ENCODE measurements around the gene CHTF18. TPM values are rescaled to one million over a fixed set of nuclear protein-coding genes. Genes with fewer than 3 reads are reported as not detected.

Gene CHTF18
- total RNA-seq = 42.4 and 45.5 TPM in 2 replicates

DNA sequence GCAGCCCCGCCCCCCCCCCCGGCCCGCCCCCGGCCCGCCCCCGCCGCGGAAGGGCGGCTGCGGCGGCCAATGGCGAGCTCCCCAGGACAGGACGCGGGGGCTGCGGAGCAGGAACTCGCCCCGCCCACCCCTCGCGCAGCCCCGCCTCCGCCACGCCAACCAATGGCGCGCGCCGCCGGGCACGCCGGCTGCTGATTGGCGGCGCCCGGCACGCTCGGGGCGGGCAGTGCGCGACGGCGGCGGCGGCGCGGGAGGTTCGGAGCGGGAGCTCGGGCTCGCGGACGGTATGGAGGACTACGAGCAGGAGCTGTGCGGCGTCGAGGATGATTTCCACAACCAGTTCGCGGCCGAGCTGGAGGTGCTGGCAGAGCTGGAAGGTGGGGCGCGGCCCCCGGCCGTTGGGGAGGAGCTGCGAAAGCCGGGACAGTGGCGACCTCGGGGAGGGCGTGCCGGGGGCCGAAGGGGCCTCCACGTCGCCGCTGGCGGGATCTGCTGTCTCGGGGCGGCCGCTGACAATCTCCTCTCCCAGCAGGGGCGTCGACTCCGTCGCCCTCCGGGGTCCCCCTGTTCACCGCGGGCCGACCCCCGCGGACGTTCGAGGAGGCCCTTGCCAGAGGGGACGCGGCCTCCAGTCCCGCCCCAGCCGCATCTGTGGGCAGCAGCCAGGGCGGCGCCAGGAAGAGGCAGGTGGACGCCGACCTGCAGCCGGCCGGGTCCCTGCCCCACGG, at the start of gene CHTF18:
TSS of gene CHTF18 (plus strand) at position 222 of the 728 bp plus-strand sequence. CDS start at position 287, 65 bp downstream.
- Mint-ChIP-seq H3K27ac (peak within 1 kb of the TSS; percentile 56), H3K4me3 (peak within 1 kb of the TSS; percentile 86), H3K4me1 (peaks cover 7% of the 10 kb centered on the region), H3K9me3 (no peaks in the 10 kb centered on the region), H3K36me3 (ENCODE audit: low read depth) (peaks cover 23% of the 10 kb centered on the region), H3K27me3 (no peaks in the 10 kb centered on the region)
- ChIA-PET POLR2A (interaction anchor here (0.6 to 1.9 kb wide), 9 partner anchors 18 to 1176 kb away, joined by 3 to 9 read pairs (median 4); partner anchors contain the start of genes ANTKMT, CIAO3, RPS2 and STUB1), CTCF (interaction anchor here (0.6 to 3.2 kb wide), 3 partner anchors 67 to 76 kb away, joined by 3 to 10 read pairs (median 4); partner anchors contain the start of genes ANTKMT and METRN)
- ATAC-seq (ENCODE audit: low read depth) (peak; percentile 97), DNase-seq (peak; percentile 94)
- intact Hi-C loops (cut with micrococcal nuclease) = loop anchor here (1.0 to 10.0 kb wide), 5 partner anchors 19 to 394 kb away; partner anchors contain the start of genes CIAO3 and NME4
- TF ChIP-seq, protein P1, sequence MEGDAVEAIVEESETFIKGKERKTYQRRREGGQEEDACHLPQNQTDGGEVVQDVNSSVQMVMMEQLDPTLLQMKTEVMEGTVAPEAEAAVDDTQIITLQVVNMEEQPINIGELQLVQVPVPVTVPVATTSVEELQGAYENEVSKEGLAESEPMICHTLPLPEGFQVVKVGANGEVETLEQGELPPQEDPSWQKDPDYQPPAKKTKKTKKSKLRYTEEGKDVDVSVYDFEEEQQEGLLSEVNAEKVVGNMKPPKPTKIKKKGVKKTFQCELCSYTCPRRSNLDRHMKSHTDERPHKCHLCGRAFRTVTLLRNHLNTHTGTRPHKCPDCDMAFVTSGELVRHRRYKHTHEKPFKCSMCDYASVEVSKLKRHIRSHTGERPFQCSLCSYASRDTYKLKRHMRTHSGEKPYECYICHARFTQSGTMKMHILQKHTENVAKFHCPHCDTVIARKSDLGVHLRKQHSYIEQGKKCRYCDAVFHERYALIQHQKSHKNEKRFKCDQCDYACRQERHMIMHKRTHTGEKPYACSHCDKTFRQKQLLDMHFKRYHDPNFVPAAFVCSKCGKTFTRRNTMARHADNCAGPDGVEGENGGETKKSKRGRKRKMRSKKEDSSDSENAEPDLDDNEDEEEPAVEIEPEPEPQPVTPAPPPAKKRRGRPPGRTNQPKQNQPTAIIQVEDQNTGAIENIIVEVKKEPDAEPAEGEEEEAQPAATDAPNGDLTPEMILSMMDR (IDR thresholded peaks at IDR 0.05) = no peak

DNA sequence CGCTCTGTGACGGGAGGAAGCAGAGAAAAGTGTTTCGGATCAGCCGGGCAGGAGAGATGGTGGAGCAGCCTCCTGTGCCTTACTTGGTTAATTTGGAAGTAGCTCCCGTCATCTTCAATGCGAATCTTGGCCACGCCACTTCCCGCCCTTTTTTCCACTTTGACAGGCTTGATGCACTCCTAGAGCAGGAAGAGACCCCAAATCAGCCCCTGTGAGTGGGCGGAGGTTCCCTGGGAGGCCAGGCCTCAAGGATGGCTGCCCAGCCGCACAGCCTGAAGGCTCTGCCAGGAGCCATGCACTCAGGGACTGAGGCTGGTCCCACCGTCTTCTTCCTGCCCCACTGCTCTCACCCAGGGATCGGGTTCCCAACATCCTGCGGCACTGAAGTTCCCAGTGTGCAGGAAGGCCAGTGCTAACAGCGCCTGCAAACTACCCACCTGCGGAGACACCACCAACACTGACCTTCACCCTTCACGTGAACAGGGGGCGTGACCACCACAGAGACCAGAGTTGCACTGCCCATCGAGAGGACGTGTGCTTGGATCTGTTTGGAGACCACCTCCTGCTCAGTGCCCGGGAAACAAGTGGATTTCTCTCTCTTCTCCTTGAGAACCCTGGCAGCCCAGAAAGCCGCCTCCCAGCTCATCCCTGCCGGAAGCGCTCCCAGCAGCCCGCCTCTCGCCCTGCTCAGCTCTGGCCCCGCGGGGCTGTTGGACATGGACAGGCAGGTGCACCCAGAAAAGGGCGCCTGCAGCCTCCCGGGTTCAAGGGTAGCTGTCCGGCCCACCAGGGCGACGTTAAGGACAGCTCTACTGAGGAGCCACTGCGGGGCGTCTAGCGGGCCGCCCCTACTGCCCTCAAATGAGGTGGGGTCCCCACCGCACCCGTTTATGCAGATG, 48.6 kb upstream of the CHTF18 start:
- POLR2A ChIA-PET = interaction anchor here (0.9 to 2.9 kb wide), 6 partner anchors 12 to 44 kb away, joined by 3 to 19 read pairs (median 7); partner anchors contain the start of genes ANTKMT and CCDC78
- ATAC-seq (ENCODE audit: low read depth) = no peak
- H3K4me3 Mint-ChIP-seq = peak overlapping the region; percentile 83
- intact Hi-C loops (cut with micrococcal nuclease) = loop anchor here (2.0 kb wide), 3 partner anchors 49 to 161 kb away; partner anchors contain the start of genes CHTF18 and RPUSD1
- TF ChIP-seq, protein P1 (IDR thresholded peaks at IDR 0.05) = no peak
- no peak for DNase-seq
- peaks cover 31% of the 10 kb centered on the region for H3K36me3 Mint-ChIP-seq (ENCODE audit: low read depth)
- no peaks in the 10 kb centered on the region for H3K9me3 Mint-ChIP-seq
- CTCF ChIA-PET = interaction anchor here (1.2 to 2.8 kb wide), 3 partner anchors 18 to 45 kb away, joined by 4 to 12 read pairs (median 5); partner anchors contain the start of genes ANTKMT and METRN
- H3K27ac Mint-ChIP-seq = no peak overlapping the region
- peaks cover 32% of the 10 kb centered on the region for H3K4me1 Mint-ChIP-seq
- H3K27me3 Mint-ChIP-seq = no peaks in the 10 kb centered on the region

DNA sequence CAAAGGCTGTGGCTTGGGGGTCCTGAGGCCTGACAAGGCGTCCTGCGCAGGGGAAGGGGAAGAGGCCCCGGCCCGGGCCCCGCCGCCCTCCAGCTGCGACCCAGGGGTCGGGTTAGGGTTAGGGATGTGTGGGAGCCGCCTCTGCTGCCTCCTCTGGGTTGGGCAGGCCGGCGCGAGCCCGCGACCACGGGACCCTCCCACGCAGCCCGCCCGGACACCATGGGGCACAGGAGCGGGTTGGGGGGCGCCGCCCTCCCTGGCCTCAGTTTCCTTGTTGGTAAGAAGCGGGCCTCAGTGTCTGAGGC, 48.0 kb upstream of the CHTF18 start:
- no peaks in the 10 kb centered on the region for H3K9me3 Mint-ChIP-seq
- H3K27me3 Mint-ChIP-seq = no peaks in the 10 kb centered on the region
- peaks cover 26% of the 10 kb centered on the region for H3K36me3 Mint-ChIP-seq (ENCODE audit: low read depth)
- H3K4me1 Mint-ChIP-seq = peaks cover 32% of the 10 kb centered on the region
- H3K4me3 Mint-ChIP-seq = peak overlapping the region; percentile 83
- ATAC-seq (ENCODE audit: low read depth) (peak; percentile 12), DNase-seq (no peak)
- ChIA-PET POLR2A (interaction anchor here (1.0 to 2.9 kb wide), 7 partner anchors 13 to 50 kb away, joined by 3 to 19 read pairs (median 5); partner anchors contain the start of genes ANTKMT, CCDC78 and WDR24), CTCF (interaction anchor here (1.1 to 2.8 kb wide), 4 partner anchors 19 to 45 kb away, joined by 4 to 12 read pairs (median 4); partner anchors contain the start of genes ANTKMT and METRN)
- intact Hi-C loops (cut with micrococcal nuclease) = loop anchor here (2.0 kb wide), 3 partner anchors 48 to 162 kb away; partner anchors contain the start of genes CHTF18 and RPUSD1
- TF ChIP-seq, protein P1 (IDR thresholded peaks at IDR 0.05) = no peak
- no peak overlapping the region for H3K27ac Mint-ChIP-seq

DNA sequence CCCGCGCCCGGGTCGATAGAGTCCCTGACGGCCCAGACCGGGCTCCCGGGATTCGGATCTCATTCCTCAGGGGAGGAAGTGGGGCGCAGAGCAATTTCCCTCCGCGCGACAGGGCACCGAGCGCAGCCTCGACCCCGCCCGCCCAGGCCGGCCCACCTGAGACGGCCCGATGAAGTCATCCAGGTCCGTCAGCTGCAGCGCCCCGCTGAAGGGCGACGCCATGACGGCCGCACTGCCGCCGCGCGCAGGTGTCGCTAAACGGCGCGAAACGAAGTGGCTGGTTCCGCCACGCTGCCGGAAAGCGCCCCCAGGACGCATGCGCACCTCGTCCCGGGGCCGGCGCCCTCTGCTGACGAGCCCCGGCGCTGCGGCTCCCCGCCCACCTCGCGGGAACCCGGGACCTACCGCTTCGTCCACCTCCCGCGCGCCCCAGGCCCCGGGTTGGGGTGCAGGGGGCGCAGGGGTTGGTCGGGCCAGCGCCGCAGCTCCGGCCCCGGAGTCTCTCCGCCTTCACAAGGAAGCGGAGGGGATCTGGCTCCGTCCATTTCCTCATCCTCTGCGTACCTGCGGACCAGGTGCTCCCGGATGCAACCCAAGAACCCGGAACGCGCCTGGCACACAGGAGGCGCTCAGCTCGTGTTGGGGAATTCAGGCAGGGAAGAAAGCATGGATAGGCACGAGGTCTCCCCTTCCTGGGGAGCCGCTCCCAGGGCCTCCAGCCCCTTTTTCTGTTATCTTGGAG, 47.5 kb upstream of the CHTF18 start, which contains the start of gene CIAO3:
TSS of gene CIAO3 (minus strand) at position 234 of the 742 bp plus-strand sequence. CDS start at position 222, 12 bp downstream.
- H3K4me1 Mint-ChIP-seq = peaks cover 32% of the 10 kb centered on the region
- no peaks in the 10 kb centered on the region for H3K9me3 Mint-ChIP-seq
- H3K27me3 Mint-ChIP-seq = no peaks in the 10 kb centered on the region
- peaks cover 22% of the 10 kb centered on the region for H3K36me3 Mint-ChIP-seq (ENCODE audit: low read depth)
- intact Hi-C loops (cut with micrococcal nuclease) = loop anchor here (1.0 to 2.0 kb wide), 6 partner anchors 13 to 162 kb away; partner anchors contain the start of genes CHTF18 and RPUSD1
- H3K4me3 Mint-ChIP-seq = peak within 1 kb of the TSS; percentile 83
- ChIA-PET CTCF (interaction anchor here (1.0 to 2.8 kb wide), 5 partner anchors 19 to 44 kb away, joined by 4 to 12 read pairs (median 4); partner anchors contain the start of genes ANTKMT and METRN), POLR2A (interaction anchor here (1.0 to 2.9 kb wide), 7 partner anchors 13 to 51 kb away, joined by 3 to 19 read pairs (median 5); partner anchors contain the start of genes ANTKMT, CCDC78, CHTF18 and RPUSD1)
- peak; percentile 98 for DNase-seq
- TF ChIP-seq, protein P1 (IDR thresholded peaks at IDR 0.05) = peak; percentile 54
- ATAC-seq (ENCODE audit: low read depth) = peak; percentile 89
- H3K27ac Mint-ChIP-seq = no peak within 1 kb of the TSS

All from activated B cell treated with CpG ODN at 0.5 μM for 24 hours (primary cell).